ENCODE data around the gene RYR2.

RYR2 gene

GRCh38 chr1:237690656-237691055, 648.7 kb downstream of the RYR2 start:
- no peak for DNase-seq

GRCh38 chr1:237692255-237692654, 650.3 kb downstream of the RYR2 start:
- no peak for DNase-seq

GRCh38 chr1:237695878-237696277, 653.9 kb downstream of the RYR2 start:
- DNase-seq, result no peak

GRCh38 chr1:237700181-237700580, 658.2 kb downstream of the RYR2 start:
- no peak for DNase-seq

GRCh38 chr1:237701534-237701933, 659.5 kb downstream of the RYR2 start:
- DNase-seq, result no peak

GRCh38 chr1:237702161-237702560, 660.2 kb downstream of the RYR2 start:
- no peak for DNase-seq

- DNase-seq, result no peak
Observed at GRCh38 chr1:237705462-237705861, 663.5 kb downstream of the RYR2 start.

- no peak for DNase-seq
Observed at GRCh38 chr1:237709355-237709754, 667.4 kb downstream of the RYR2 start.

- no peak for DNase-seq
Observed at GRCh38 chr1:237711281-237711680, 669.3 kb downstream of the RYR2 start.

GRCh38 chr1:237712082-237712481, 670.1 kb downstream of the RYR2 start:
- DNase-seq, result no peak

GRCh38 chr1:237712586-237713157, 670.7 kb downstream of the RYR2 start:
- DNase-seq, result no peak

- DNase-seq, result no peak
Observed at GRCh38 chr1:237713916-237714315, 671.9 kb downstream of the RYR2 start.

GRCh38 chr1:237717106-237717505, 675.1 kb downstream of the RYR2 start:
- DNase-seq, result no peak

- DNase-seq, result no peak
Observed at GRCh38 chr1:237730826-237731350, 688.9 kb downstream of the RYR2 start.

GRCh38 chr1:237732657-237733056, 690.7 kb downstream of the RYR2 start:
- no peak for DNase-seq

- peak in 1 of 2 experiments; percentile 3 for DNase-seq
Observed at GRCh38 chr1:237736372-237737029, 694.5 kb downstream of the RYR2 start.

- DNase-seq, result no peak
Observed at GRCh38 chr1:237737448-237737847, 695.5 kb downstream of the RYR2 start.

- no peak for DNase-seq
Observed at GRCh38 chr1:237737938-237738610, 696.1 kb downstream of the RYR2 start.

GRCh38 chr1:237740846-237741245, 698.9 kb downstream of the RYR2 start:
- DNase-seq, result no peak

- DNase-seq, result no peak
Observed at GRCh38 chr1:237745545-237745944, 703.6 kb downstream of the RYR2 start.

GRCh38 chr1:237748171-237748960, 706.4 kb downstream of the RYR2 start:
- no peak for DNase-seq

GRCh38 chr1:237749122-237749521, 707.1 kb downstream of the RYR2 start:
- DNase-seq, result no peak

- DNase-seq, result no peak
Observed at GRCh38 chr1:237751090-237751489, 709.1 kb downstream of the RYR2 start.
